Endothelial cell (in vitro differentiated cells): ENCODE data around the gene RNF5. TPM values are rescaled to one million over a fixed set of nuclear protein-coding genes. Genes with fewer than 3 reads are reported as not detected.

Source experiments
- DNase-seq: peaks from one replicate; pipeline ENCODE4 v3.0.0; 2021; ENCODE audit warnings: low spot score
- H3K27ac Mint-ChIP-seq: one replicate; pipeline ENCODE4 v1.8.0; 2021; ENCODE audit warnings: mixed read lengths, inconsistent platforms; ENCODE audit not compliant: unreplicated experiment
- H3K27me3 Mint-ChIP-seq: one replicate; pipeline ENCODE4 v1.8.0; 2021; ENCODE audit warnings: mild to moderate bottlenecking, moderate library complexity, mixed read lengths, inconsistent platforms; ENCODE audit not compliant: unreplicated experiment
- H3K36me3 Mint-ChIP-seq: one replicate; pipeline ENCODE4 v1.8.0; 2021; ENCODE audit warnings: mild to moderate bottlenecking, low read depth, mixed read lengths, inconsistent platforms; ENCODE audit not compliant: unreplicated experiment
- H3K4me1 Mint-ChIP-seq: one replicate; pipeline ENCODE4 v1.8.0; 2021; ENCODE audit warnings: mild to moderate bottlenecking, mixed read lengths, inconsistent platforms; ENCODE audit not compliant: unreplicated experiment
- H3K4me3 Mint-ChIP-seq: one replicate; pipeline ENCODE4 v1.8.0; 2021; ENCODE audit warnings: mild to moderate bottlenecking, mixed read lengths, inconsistent platforms; ENCODE audit not compliant: unreplicated experiment
- H3K9me3 Mint-ChIP-seq: one replicate; pipeline ENCODE4 v1.8.0; 2021; ENCODE audit warnings: mixed read lengths, inconsistent platforms; ENCODE audit not compliant: unreplicated experiment
- CTCF ChIP-seq: fragments of 200-600 bp; sonication (generic); IDR thresholded peaks from one replicate; pipeline ENCODE4 v1.5.0; 2021; ENCODE audit warnings: antibody characterized with exemption; ENCODE audit not compliant: unreplicated experiment
- total RNA-seq: library from RNA; stranded (reverse); fragmentation: NEBNext Ultra II Directional; extraction: Animal tissue kit (Norgen Biotek cat#: 25700); gene quantifications from one replicate; pipeline ENCODE4 v1.2.1, GENCODE V29; 2021; ENCODE audit not compliant: unreplicated experiment

The RNF5 gene
- total RNA-seq, 1 donor from 2014 or later: 44.4 TPM

- H3K4me1 Mint-ChIP-seq: peaks cover 24% of the 10 kb centered on the region
- DNase-seq: no peak
- no peaks in the 10 kb centered on the region for H3K9me3 Mint-ChIP-seq
- TF ChIP-seq CTCF: no peak
- H3K27ac Mint-ChIP-seq: no peak overlapping the region
- H3K36me3 Mint-ChIP-seq: peaks cover 7% of the 10 kb centered on the region
- peaks cover 23% of the 10 kb centered on the region for H3K27me3 Mint-ChIP-seq
- no peak overlapping the region for H3K4me3 Mint-ChIP-seq
These were observed 31.9 kb upstream of the RNF5 start for GRCh38 chr6:32146287-32146686.

GRCh38 chr6:32146687-32147086 is 31.5 kb upstream of the RNF5 start:
- peaks cover 26% of the 10 kb centered on the region for H3K4me1 Mint-ChIP-seq
- no peak for DNase-seq
- H3K9me3 Mint-ChIP-seq: no peaks in the 10 kb centered on the region
- no peak for TF ChIP-seq CTCF
- H3K27ac Mint-ChIP-seq: no peak overlapping the region
- H3K36me3 Mint-ChIP-seq: peaks cover 7% of the 10 kb centered on the region
- peaks cover 23% of the 10 kb centered on the region for H3K27me3 Mint-ChIP-seq
- no peak overlapping the region for H3K4me3 Mint-ChIP-seq

GRCh38 chr6:32147401-32148132 is 30.6 kb upstream of the RNF5 start:
- no peak for TF ChIP-seq CTCF
- DNase-seq: no peak
- Mint-ChIP-seq H3K36me3 (peaks cover 7% of the 10 kb centered on the region), H3K4me1 (peaks cover 31% of the 10 kb centered on the region), H3K4me3 (peak overlapping the region; percentile 82), H3K9me3 (no peaks in the 10 kb centered on the region), H3K27ac (peak overlapping the region; percentile 42), H3K27me3 (peaks cover 23% of the 10 kb centered on the region)

GRCh38 chr6:32148289-32149091 is 29.7 kb upstream of the RNF5 start:
- no peaks in the 10 kb centered on the region for H3K9me3 Mint-ChIP-seq
- H3K27me3 Mint-ChIP-seq: peaks cover 23% of the 10 kb centered on the region
- no peak for TF ChIP-seq CTCF
- H3K27ac Mint-ChIP-seq: no peak overlapping the region
- peaks cover 7% of the 10 kb centered on the region for H3K36me3 Mint-ChIP-seq
- H3K4me3 Mint-ChIP-seq: peak overlapping the region; percentile 82
- peaks cover 35% of the 10 kb centered on the region for H3K4me1 Mint-ChIP-seq
- DNase-seq: peak; percentile 69
